ENCODE measurements around the gene C2. TPM values are rescaled to one million over a fixed set of nuclear protein-coding genes. Genes with fewer than 3 reads are reported as not detected.

The C2 gene
- total and polyA plus RNA-seq, 8 donors: 1.7 to 24.6 (median 4.9) TPM; not detected in 1

- Histone ChIP-seq H3K27me3 (no peaks in the 10 kb centered on the region), H3K36me3 (peaks cover 58 to 73% (median 72%) of the 10 kb centered on the region in 4 donors), H3K4me3 (peak within 1 kb of the TSS; percentile 69 to 97 (median 82)), H3K4me1 (peaks cover 19 to 36% (median 27%) of the 10 kb centered on the region in 4 donors), H3K9me3 (no peaks in the 10 kb centered on the region), H3K27ac (peak within 1 kb of the TSS; percentile 78 to 95 (median 90))
- WGBS, 5 donors: 0 to 2% (median 0%) methylated on average over 54 to 59 of the region's 59 CpGs
- DNase-seq: peak; percentile 99
- TF ChIP-seq POLR2AphosphoS5 (IDR thresholded peaks at IDR 0.05): peak; percentile 84 to 97 (median 89)
- TF ChIP-seq POLR2A (IDR thresholded peaks at IDR 0.05): peak in 1 of 4 donors; percentile 33
- TF ChIP-seq CTCF (IDR thresholded peaks at IDR 0.05): no peak
- peak; percentile 44 for TF ChIP-seq EP300 (IDR thresholded peaks at IDR 0.05)
- intact Hi-C loops (cut with DNase I; ENCODE audit: low total_unique reads): no loop called here
Measured at GRCh38 chr6:31958741-31959739, 31.5 kb downstream of the C2 start, which contains the start of the genes NELFE and SKIC2. NELFE (minus strand) TSS chr6:31958971; CDS start chr6:31958446, 525 bp downstream. SKIC2 (plus strand) TSS chr6:31959175; CDS start chr6:31959193, 18 bp downstream.

- peaks cover 19 to 34% (median 27%) of the 10 kb centered on the region in 4 donors for H3K4me1 ChIP-seq
- TF ChIP-seq POLR2A (IDR thresholded peaks at IDR 0.05) (no peak), POLR2AphosphoS5 (IDR thresholded peaks at IDR 0.05) (no peak), CTCF (IDR thresholded peaks at IDR 0.05) (no peak), EP300 (IDR thresholded peaks at IDR 0.05) (no peak)
- no peak overlapping the region for H3K27ac ChIP-seq
- no peaks in the 10 kb centered on the region for H3K9me3 ChIP-seq
- peaks cover 57 to 73% (median 72%) of the 10 kb centered on the region in 4 donors for H3K36me3 ChIP-seq
- WGBS, 5 donors: 92 to 98% (median 94%) methylated on average over 12 of the region's 12 CpGs
- DNase-seq: no peak
- H3K27me3 ChIP-seq: no peaks in the 10 kb centered on the region
- no peak overlapping the region for H3K4me3 ChIP-seq
- intact Hi-C loops (cut with DNase I; ENCODE audit: low total_unique reads): no loop called here
Measured at GRCh38 chr6:31961616-31962015, 34.1 kb downstream of the C2 start.

GRCh38 chr6:31963921-31964320 lies 36.4 kb downstream of the C2 start:
- TF ChIP-seq POLR2A (IDR thresholded peaks at IDR 0.05) (no peak), POLR2AphosphoS5 (IDR thresholded peaks at IDR 0.05) (no peak), EP300 (IDR thresholded peaks at IDR 0.05) (no peak), CTCF (IDR thresholded peaks at IDR 0.05) (no peak)
- 89 to 96% (median 94%) methylated on average over 17 to 19 of the region's 19 CpGs for WGBS, 5 donors
- Histone ChIP-seq H3K4me1 (peaks cover 8 to 19% (median 15%) of the 10 kb centered on the region in 4 donors), H3K4me3 (no peak overlapping the region), H3K27me3 (no peaks in the 10 kb centered on the region), H3K9me3 (no peaks in the 10 kb centered on the region), H3K27ac (no peak overlapping the region), H3K36me3 (peaks cover 76 to 90% (median 89%) of the 10 kb centered on the region in 4 donors)
- intact Hi-C loops (cut with DNase I; ENCODE audit: low total_unique reads): no loop called here
- DNase-seq: no peak

GRCh38 chr6:31965700-31966099 lies 38.2 kb downstream of the C2 start:
- intact Hi-C loops (cut with DNase I; ENCODE audit: low total_unique reads): no loop called here
- H3K36me3 ChIP-seq: peaks cover 85 to 100% (median 99%) of the 10 kb centered on the region in 4 donors

More at GRCh38 chr6:31965700-31966099, 38.2 kb downstream of the C2 start:
- Histone ChIP-seq H3K4me1 (peaks cover 8 to 21% (median 12%) of the 10 kb centered on the region in 4 donors), H3K9me3 (no peaks in the 10 kb centered on the region), H3K4me3 (no peak overlapping the region), H3K27me3 (no peaks in the 10 kb centered on the region), H3K27ac (no peak overlapping the region)
- TF ChIP-seq POLR2A (IDR thresholded peaks at IDR 0.05) (no peak), EP300 (IDR thresholded peaks at IDR 0.05) (no peak), CTCF (IDR thresholded peaks at IDR 0.05) (no peak), POLR2AphosphoS5 (IDR thresholded peaks at IDR 0.05) (no peak)
- no peak for DNase-seq
- 52 to 83% (median 67%) methylated on average over 13 of the region's 13 CpGs for WGBS, 5 donors

All from stomach (tissue), 9 donors.